ENCODE data around the gene NRP1.

- no peak for TF ChIP-seq POLR2A (IDR thresholded peaks at IDR 0.05)
- TF ChIP-seq POLR2AphosphoS5 (IDR thresholded peaks at IDR 0.05): no peak
These were observed 201.8 kb downstream of the NRP1 start for GRCh38 chr10:33132626-33133025.
